Adrenal gland (tissue), 12 donors: ENCODE results near the gene ERC1. TPM values are rescaled to one million over a fixed set of nuclear protein-coding genes. Genes with fewer than 3 reads are reported as not detected.

Experiments
- DNase-seq, 7 donors: peaks; one replicate each; pipeline ENCODE4 v3.0.0-alpha.2; 2019 to 2020
- H3K27ac ChIP-seq, 5 donors: fragments of 200-600 bp; sonication (generic) in 4 of 5; 1 replicate in 3 of 5; 2 replicates in 2 of 5; pipeline versions ENCODE4 v1.5.1 to v1.8.0; 2016 to 2020; ENCODE audit warnings: mild to moderate bottlenecking in 1 of 5
- H3K27me3 ChIP-seq: fragments of 200-600 bp; 2 replicates; pipeline ENCODE4 v1.8.0; 2021
- H3K36me3 ChIP-seq, 2 donors: fragments of 200-600 bp; replicated peaks in 1 of 2; 1 replicate in 1 of 2; 2 replicates in 1 of 2; pipeline versions ENCODE4 v1.5.1 to v1.8.0; 2018 to 2022
- H3K4me1 ChIP-seq, 2 donors: fragments of 200-600 bp; replicated peaks in 1 of 2; 1 replicate in 1 of 2; 2 replicates in 1 of 2; pipeline versions ENCODE4 v1.5.1 to v1.8.0; 2018 to 2021
- H3K4me3 ChIP-seq, 4 donors: fragments of 200-600 bp; sonication (generic) in 3 of 4; one replicate each; pipeline ENCODE4 v1.5.1; 2016 to 2018
- H3K9me3 ChIP-seq, 3 donors: fragments of 200-600 bp; sonication (generic) in 1 of 3; replicated peaks in 1 of 3; 1 replicate in 2 of 3; 2 replicates in 1 of 3; pipeline versions ENCODE4 v1.5.1 to v1.8.0; 2016 to 2021
- CTCF ChIP-seq, 6 experiments: fragments of 450-650 bp in 4 of 6; fragments of 200-600 bp in 2 of 6; sonication (generic) in 1 of 6; IDR thresholded peaks; 1 replicate in 5 of 6; 2 replicates in 1 of 6; pipeline versions ENCODE4 v1.5.1 to v1.8.0; 2016 to 2021; ENCODE audit warnings: antibody characterized with exemption in 6 of 6, mild to moderate bottlenecking in 2 of 6, moderate library complexity in 1 of 6
- POLR2A ChIP-seq, 2 donors: fragments of 450-650 bp; IDR thresholded peaks; one replicate each; pipeline ENCODE4 v1.6.1; 2017; ENCODE audit warnings: antibody characterized with exemption in 2 of 2, mild to moderate bottlenecking in 2 of 2, moderate library complexity in 1 of 2
- WGBS, 4 donors: extraction: QIAGEN DNeasy Blood & Tissue Kit in 2 of 4; methylation state at CpG; one replicate each; pipeline versions ENCODE4 v1.1.5 to v1.1.7; 2013 to 2017; 5-methylcytosine and 5-hydroxymethylcytosine counted together
- intact Hi-C, 2 donors: fragments of 100-400 bp; cut with DNase I; formaldehyde crosslinking; loops; one replicate each; pipeline versions ENCODE4 v1.14.1 to v1.15.0; 2022 to 2023
- polyA plus RNA-seq, 3 donors: library from polyadenylated mRNA; stranded (reverse); fragments of 200-250 nt in 2 of 3; fragments of 350-450 nt in 1 of 3; fragmentation: Illumina TruSeq in 1 of 3; extraction: RNeasy Lipid Tissue Mini Kit (QIAGEN cat#74804) in 1 of 3; gene quantifications; one replicate each; pipeline ENCODE4 v1.2.3, GENCODE V29; 2013 to 2014
- total RNA-seq, 9 donors: library from RNA; depleted of rRNA in 4 of 9; stranded (reverse); fragments of >200 nt in 4 of 9; fragments of 120-200 nt in 1 of 9; fragmentation: NEBNext Ultra II Directional in 1 of 9; extraction: Animal tissue kit (Norgen Biotek cat#: 25700) in 1 of 9; gene quantifications; one replicate each; pipeline versions ENCODE4 v1.1.0 to v1.2.4, GENCODE V29; 2013 to 2023
- donor health status: healthy with polysubstance abuse.
- donor health status: Bipolar disorder and iron deficiency.
- donor health status: DM: yes; HTN: yes; CAD: no.
- donor health status: DM: no; HTN: no; CAD: no.
- donor health status: DM: no; HTN: no; CAD: no.
- donor health status: DM: yes; HTN: yes; CAD: no.

The ERC1 gene
- total and polyA plus RNA-seq, 12 donors: 4.1 to 79.5 (median 40.2) TPM

GRCh38 chr12:951176-951575, 39.8 kb upstream of the ERC1 start:
- DNase-seq: no peak
- peaks cover 0 to 14% of the 10 kb centered on the region in 2 donors for H3K4me1 ChIP-seq
- WGBS, 4 donors: 38 to 58% (median 51%) methylated on average over 1 of the region's 1 CpG
- no peak overlapping the region for H3K27ac ChIP-seq
- no peak for TF ChIP-seq CTCF (IDR thresholded peaks at IDR 0.05)
- no peak for TF ChIP-seq POLR2A (IDR thresholded peaks at IDR 0.05)
- no peak overlapping the region for H3K4me3 ChIP-seq
- H3K36me3 ChIP-seq: no peaks in the 10 kb centered on the region
- intact Hi-C loops: loop anchor here in 1 of 2 donors (10.0 kb wide), 1 partner anchor 196 kb away; the partner anchor contains the start of gene WNK1
- H3K27me3 ChIP-seq: no peaks in the 10 kb centered on the region
- no peaks in the 10 kb centered on the region for H3K9me3 ChIP-seq

GRCh38 chr12:953776-954175, 37.2 kb upstream of the ERC1 start:
- WGBS, 4 donors: 59 to 71% (median 65%) methylated on average over 7 of the region's 7 CpGs
- Histone ChIP-seq H3K27me3 (no peaks in the 10 kb centered on the region), H3K36me3 (no peaks in the 10 kb centered on the region), H3K27ac (no peak overlapping the region), H3K9me3 (no peaks in the 10 kb centered on the region), H3K4me3 (no peak overlapping the region), H3K4me1 (peaks cover 0 to 2% of the 10 kb centered on the region in 2 donors)
- peak in 1 of 7 donors; percentile 11 for DNase-seq
- TF ChIP-seq POLR2A (IDR thresholded peaks at IDR 0.05): no peak
- TF ChIP-seq CTCF (IDR thresholded peaks at IDR 0.05): no peak
- intact Hi-C loops: loop anchor here in 1 of 2 donors (10.0 kb wide), 1 partner anchor 199 kb away; the partner anchor contains the start of gene WNK1

- no peak overlapping the region for H3K4me3 ChIP-seq
- H3K4me1 ChIP-seq: no peaks in the 10 kb centered on the region
- no peaks in the 10 kb centered on the region for H3K27me3 ChIP-seq
- H3K27ac ChIP-seq: no peak overlapping the region
- no peaks in the 10 kb centered on the region for H3K36me3 ChIP-seq
- no peak for DNase-seq
- intact Hi-C loops: loop anchor here in 1 of 2 donors (10.0 kb wide), 1 partner anchor 200 kb away; the partner anchor contains the start of gene WNK1
- TF ChIP-seq CTCF (IDR thresholded peaks at IDR 0.05) (no peak), POLR2A (IDR thresholded peaks at IDR 0.05) (no peak)
- no peaks in the 10 kb centered on the region for H3K9me3 ChIP-seq
These were observed 36.3 kb upstream of the ERC1 start for GRCh38 chr12:954741-955140.

GRCh38 chr12:955939-956338, 35.1 kb upstream of the ERC1 start:
- no peaks in the 10 kb centered on the region for H3K27me3 ChIP-seq
- no peak overlapping the region for H3K27ac ChIP-seq
- DNase-seq: no peak
- TF ChIP-seq CTCF (IDR thresholded peaks at IDR 0.05) (no peak), POLR2A (IDR thresholded peaks at IDR 0.05) (no peak)
- H3K36me3 ChIP-seq: no peaks in the 10 kb centered on the region
- no peaks in the 10 kb centered on the region for H3K4me1 ChIP-seq
- intact Hi-C loops: loop anchor here in 1 of 2 donors (10.0 kb wide), 1 partner anchor 201 kb away; the partner anchor contains the start of gene WNK1
- WGBS, 4 donors: 93 to 95% (median 94%) methylated on average over 6 of the region's 6 CpGs
- no peak overlapping the region for H3K4me3 ChIP-seq
- H3K9me3 ChIP-seq: no peaks in the 10 kb centered on the region
